NCI-H2196 treated with DMSO at 0.1 percent for 48 hours (cell line): Measurements from ENCODE around the gene SMIM38.
"Not testable (repeated sequence)": the region's sequence is repeated elsewhere in the genome, so short reads cannot be mapped to it uniquely, and the experiment has no call there.

Experiments
- DNase-seq: peaks from one replicate; lab custom pipeline; 2025; ENCODE audit not compliant: unreplicated experiment; lab: John Stamatoyannopoulos, UW

Gene SMIM38

DNA sequence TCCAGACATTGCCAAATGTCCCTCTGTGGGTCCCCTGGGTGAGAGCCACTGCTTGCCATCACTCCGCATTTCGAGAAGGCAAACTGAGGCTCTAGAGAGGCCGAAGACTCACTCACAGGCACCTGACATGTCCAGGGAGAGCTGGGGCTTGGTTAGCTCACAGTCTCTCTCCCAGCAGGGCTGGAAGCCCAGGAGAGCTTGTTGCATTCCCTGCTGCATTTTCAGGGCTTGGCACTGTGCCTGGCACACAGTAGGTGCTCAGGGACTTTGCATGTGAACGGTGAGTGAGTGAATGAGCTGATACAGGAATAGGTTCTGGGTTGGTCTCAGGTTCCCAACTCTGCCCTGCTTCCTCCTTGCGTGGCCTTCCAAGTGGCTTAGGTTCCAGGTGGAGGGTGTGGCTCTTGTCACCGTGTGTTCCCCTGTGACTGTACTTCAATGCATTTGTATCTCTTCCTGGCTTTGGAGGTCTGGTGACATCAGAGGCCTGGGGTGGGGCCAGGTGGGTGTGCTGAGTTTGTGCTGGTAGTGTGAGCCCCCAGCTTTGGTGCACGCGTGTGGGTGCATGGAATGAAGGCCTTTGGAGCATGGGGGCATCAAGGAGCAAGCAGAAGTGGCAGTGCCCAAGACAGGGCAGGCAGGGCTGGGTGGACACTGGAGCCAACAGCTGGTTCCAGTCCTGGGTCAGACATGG, 18.4 kb upstream of the SMIM38 start:
- DNase-seq: no peak

DNA sequence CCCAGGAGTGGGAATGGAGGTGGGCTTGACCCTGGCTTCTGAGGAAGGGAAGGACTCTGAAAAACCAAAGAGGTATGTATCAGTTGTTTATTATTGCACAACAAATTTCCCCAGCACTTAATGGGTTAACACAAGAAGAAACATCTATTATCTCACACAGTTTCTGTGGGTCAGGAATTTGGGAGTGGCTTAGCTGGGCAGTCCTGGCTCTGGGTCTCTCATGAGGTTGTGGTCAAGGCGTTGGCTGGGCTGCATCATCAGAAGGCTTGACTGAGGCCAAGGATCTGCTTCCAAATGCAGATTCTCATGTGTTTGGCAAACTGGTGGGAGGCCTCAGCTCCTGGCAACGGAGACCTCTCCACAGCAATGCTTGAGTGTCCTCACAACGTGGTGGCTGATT, 17.5 kb upstream of the SMIM38 start:
- DNase-seq: no peak

DNA sequence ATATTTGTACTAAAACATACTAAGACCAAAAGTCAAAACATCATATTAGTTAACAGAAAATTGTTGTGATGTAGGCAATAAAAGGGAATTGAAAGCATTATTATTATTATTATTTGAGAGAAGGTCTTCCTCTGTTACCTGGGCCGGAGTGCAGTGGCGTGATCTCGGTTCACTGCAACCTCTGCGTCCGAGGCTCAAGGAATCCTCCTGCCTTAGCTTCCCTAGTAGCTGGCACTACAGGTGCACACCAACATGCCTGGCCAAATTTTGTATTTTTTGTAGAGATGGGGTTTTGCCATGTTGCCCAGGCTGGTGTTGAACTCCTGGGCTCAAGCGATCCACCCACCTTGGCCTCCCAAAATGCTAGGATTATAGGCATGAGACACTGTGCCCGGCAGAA, 15.6 kb upstream of the SMIM38 start:
- not testable (repeated sequence) for DNase-seq

DNA sequence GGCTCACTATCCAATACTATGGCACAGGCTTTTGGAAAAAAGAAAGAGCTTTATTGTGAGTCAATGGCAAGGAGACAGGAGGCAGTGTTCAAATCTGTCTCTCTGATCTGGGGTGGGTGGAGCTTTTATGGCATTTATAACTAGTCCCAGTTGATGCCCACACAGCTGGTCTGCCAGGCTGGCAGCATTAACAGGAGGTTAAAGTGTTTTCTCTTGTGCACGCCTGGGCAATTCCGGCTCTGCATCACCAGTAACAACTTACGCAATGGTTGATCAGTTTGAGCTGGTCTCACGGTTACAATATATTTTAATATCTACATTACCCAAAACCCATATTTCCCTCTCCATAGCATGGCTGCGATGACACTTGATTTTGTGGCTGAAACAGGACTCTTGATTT, 15.1 kb upstream of the SMIM38 start:
- no peak for DNase-seq

DNA sequence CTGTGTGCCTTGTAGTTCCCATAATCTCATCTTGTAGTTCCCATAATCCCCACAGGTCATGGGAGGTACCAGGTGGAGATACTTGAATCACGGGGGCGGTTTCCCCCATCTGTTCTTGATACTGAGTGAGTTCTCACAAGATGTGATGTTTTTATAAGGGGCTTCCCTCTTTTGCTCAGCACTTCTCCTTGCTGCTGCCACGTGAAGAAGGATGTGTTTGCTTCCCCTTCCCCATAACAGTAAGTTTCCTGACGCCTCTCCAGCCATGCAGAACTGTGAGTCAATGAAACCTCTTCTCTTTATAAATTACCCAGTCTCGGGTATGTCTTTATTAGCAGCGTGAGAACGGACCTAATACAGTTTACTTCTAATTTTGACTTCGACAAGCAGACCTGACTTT, 14.0 kb upstream of the SMIM38 start:
- no peak for DNase-seq

DNA sequence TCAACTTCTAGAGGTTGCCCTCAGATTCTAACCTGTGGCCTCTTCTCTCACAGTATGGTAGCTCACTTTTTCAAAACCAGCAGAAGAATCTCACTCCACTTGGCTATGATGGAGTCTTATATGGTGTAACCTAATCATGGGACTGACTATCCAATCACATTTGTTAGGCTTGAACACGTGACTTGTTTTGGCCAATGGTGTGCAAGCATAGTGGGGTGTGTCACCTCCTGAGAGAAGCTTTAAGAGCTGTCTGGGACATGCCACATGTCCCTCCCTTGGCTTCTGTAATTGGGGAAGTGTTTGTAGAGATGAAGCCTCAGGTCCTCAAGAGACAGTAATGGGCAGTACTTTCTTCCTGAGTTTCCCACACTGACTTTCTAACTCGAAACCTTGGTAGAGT, 12.8 kb upstream of the SMIM38 start:
- no peak for DNase-seq

DNA sequence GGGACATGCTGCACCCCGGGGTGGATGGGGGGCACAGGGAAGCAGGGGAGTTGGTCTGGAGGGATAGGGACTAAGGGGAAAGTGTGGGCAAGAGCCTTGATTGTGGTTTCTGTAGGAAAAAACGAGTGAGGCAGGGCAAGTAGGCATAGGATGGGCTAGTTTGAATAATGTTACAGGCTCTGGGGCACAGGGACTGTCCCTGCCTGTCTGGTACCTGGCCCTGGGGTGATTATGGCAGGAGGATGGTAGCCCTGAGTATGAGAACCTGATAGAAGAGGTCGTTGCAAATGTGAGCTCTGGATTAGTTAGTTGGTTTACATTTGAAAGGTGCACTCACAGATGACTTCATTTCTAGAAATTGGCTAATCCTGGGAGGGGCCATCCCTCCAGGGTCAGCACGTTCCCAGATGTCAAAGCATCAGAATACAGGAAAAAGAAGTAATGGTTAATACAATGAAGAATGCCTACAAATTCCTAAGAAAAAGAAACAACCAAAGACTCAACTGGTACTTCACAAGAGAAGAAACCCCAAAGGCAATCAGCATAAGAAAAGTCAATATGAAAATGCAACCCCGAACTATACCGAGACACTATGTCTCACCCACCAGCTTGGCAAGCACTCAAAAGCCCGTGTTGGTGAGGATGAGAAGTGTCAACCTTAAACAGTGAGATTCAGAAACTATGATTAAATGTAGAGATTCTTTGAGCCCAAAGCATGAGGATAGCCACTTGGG, 11.3 kb upstream of the SMIM38 start:
- no peak for DNase-seq

DNA sequence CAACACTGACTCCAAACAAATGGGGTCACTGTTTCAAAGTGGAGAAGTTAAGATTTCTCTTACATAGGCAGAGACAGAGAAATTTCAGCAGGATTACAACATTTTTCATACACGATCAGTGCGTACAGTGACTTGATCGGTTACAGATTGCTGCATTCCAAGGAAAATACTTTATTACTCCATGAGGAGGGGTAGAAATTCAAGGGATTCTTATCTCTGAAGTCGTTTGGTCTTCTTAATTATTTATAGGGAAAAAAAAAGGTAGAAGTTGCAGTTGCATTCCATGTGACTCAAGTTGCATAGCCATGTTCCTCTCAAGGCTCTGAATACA, 10.7 kb upstream of the SMIM38 start:
- DNase-seq: no peak

DNA sequence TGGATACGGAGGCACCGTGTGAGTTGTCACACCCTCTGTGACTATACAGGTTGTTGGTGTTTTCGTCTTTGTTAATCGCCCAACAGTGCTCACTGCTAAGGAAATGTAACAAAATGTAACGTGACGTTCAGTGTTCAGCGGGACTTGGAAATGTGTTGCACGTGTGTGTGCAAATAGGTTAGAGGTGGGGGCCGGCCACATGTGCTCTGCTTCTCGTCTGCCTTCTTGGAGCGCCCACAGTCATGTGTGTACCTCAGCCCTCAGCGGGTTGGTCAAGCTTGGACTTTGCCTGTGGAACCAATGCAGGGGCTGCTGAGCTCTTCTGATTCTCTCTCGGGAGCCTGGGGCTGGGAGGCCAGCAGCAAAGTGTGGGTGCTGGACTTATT, 7.4 kb upstream of the SMIM38 start:
- no peak for DNase-seq

DNA sequence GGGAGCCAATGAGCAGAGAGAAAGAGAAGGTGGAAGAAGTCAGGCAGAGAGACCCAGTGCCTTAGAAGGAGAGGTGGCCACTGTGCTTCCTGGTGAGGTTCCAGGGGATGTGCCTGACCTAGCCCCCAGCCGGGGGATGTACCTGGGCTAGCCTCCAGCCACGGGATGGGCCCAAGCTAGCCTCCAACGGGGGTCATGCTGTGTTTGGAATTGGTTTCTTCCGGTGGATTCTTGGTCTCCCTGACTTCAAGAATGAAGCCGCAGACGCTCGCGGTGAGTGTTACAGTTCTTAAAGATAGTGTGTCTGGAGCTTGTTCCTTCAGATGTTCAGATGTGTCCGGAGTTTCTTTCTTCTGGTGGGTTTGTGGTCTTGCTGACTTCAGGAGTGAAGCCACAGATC, 6.9 kb upstream of the SMIM38 start:
- no peak for DNase-seq

DNA sequence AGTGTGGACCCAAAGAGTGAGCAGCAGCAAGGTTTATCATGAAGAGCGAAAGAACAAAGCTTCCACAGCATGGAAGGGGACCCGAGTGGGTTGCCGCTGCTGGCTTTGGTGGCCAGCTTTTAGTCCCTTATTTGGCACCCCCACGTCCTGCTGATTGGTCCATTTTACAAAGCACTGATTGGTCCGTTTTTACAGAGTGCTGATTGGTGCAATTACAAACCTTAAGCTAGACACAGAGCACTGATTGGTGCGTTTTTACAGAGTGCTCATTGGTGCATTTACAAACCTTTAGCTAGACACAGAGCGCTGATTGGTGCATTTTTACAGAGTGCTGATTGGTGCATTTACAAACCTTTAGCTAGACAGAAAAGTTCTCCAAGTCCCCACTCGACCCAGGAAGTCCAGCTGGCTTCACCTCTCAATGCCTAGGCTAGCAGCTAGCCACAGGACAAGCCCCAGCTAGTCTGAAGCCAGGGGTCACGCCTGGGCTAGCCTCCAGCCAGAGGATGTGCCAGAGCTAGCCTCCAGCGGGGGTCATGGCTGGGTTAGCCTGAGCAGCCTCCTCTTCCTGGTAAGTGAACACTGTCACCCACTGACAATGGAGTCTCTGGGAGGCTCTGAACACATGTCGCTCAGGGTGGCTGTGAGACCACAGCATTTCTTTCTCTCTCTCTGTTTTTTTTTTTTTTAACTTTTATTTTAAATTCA, 6.2 kb upstream of the SMIM38 start:
- DNase-seq: not testable (repeated sequence)

DNA sequence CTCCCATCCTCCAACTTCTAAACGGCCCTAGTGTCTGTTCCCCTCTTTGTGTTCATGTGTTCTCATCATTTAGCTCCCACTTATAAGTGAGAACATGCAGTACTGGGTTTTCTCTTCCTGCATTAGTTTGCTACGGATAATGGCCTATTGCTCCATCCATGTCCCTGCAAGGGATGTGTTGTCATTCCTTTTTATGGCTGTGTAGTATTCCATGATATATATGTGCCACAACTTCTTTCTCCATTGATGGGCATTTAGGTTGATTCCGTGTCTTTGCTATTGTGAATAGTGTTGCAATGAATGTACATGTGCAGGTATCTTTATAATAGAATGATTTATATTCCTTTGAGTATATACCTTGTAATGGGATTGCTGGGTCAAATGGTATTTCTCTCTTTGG, 5.6 kb upstream of the SMIM38 start:
- no peak for DNase-seq

DNA sequence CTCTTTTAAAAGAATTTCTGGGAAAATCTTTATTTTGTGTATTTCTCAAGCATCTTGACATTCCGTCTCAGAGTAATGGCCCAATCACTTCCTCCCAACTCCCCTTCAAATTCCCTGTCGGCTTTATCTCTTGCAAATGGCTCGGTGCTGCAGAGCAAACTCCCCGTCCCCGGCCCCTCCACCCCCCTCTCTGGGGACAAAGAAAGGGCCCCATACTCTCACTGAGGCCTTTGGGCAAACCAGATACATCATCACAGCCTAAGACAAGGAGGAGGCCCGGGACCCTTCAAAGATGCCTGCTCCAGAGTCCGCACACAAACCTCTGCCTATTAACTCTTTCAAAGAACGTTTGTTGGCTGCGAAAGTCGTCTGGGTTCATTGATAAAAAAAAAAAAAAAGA, 3.9 kb upstream of the SMIM38 start:
- no peak for DNase-seq

DNA sequence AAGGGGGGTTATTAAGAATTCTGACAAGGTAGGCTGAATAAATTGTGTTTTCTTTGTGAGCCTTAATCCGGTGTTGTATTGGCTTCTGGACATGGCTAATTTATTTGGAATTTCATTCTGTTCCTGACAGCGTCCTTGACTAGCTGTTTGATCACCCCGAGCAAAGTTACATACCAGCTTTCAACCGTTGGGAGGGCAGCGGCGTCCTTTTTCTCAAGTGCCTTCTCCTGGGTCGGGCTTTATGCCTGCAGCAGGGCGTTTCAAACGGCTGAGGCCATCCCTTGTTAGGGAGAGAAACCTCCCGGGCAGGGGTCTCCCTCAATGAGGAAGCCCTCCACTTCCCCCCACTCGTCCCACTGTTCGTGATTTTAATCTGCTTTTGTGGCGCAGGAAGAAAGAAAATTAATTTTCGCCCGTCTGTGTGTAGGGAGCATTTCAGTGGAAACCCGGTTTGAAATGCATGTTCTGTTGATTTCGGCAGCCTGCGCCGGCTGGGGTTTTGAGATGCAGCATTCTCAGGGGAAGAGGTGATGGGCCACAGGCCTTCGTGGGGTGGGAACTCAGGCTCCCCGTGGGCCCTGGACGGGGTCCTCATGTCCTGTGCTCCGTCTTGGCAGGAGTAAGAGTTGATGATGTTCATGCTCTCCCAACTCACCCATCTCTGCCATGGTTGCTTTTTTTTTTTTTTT, 2.9 kb upstream of the SMIM38 start:
- DNase-seq: no peak

DNA sequence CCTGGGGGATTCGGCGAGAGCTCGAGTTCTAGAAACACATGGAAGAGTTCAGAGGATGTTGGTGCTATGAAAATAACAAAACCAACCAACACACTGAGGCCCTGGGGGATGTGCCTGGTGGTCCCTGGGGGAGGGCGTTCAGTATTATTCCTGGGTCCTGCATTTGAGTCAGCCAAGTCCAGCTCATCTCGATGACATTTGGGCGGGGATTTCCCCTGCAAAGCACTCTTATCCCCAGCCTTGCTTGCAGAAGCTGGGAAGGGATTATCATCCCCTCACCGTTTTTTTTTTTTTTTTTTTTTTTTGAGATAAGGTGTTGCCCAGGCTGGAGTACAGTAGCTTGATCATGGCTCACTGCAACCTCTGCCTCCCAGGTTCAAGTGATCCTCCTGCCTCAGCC, 2.1 kb upstream of the SMIM38 start:
- DNase-seq: no peak

DNA sequence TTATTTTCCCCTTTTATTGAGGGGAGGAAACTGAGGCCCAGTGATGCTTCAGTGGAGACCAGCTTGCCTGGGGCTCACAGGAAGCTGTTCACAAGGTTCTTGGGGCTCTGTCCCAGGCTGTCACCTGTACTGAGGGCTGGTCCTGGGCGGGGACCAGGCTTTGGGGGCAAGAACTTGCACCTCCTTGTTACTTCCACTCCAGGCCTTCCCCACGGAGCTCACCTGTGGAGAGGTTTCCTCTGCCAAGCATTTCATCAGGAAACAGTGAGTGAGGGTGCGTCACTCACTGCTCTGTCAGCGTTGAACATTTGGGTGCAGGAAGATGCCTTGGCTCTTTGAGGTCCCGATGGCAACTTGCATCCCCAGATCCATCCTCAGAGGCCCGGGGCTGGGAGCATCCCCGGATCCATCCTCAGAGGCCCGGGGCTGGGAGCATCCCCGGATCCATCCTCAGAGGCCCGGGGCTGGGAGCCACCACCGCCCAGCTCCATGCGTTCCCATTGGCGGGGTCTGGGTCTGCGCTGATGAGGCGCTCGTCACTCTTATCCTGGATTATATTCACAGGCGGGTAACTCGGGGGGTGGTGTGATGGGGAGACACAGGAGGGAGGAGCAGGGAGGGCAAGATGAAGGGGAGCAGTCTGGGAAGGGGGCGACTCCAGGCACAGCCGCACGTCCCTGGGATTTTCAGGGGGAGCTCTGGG, 1.4 kb upstream of the SMIM38 start:
- DNase-seq: no peak

DNA sequence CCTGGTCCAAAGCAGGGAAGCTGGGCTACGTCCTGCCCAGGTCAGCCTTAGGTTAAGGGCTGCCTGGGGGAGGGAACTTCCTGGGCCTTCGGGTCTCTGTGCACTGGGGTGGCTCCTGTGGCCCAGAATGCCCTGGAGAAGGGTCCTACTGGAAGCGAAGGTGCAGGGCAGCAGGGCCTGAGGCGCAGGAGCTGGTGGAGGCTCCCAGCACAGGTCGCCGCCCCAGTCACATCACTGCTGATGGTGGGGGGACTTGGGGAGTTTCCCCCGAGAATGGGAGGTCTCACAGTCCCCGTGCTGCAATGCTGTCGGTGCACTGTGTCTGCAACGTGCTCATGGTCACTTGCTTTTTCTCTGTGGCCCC, 815 bp upstream of the SMIM38 start:
- no peak for DNase-seq

DNA sequence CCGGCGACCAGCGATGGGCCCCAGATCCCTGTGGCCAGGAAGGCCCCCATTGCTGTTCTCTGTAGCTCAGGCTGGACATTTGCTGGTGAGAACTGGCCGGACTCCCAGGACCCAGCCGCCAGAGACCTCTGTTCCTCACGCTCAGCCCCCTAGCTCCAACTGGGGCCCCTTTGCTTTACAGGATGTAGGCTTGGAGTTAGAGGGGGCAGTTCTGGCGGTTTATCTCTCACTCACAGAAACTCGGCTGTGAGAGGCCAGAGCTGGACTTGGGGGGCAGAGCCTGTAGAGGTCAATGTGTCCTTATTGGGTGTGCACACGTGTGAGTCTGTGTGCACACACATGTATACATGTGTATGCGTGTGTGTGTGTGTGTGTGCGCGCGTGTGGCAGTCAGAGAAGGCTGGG, 502 bp downstream of the SMIM38 start:
- no peak for DNase-seq

DNA sequence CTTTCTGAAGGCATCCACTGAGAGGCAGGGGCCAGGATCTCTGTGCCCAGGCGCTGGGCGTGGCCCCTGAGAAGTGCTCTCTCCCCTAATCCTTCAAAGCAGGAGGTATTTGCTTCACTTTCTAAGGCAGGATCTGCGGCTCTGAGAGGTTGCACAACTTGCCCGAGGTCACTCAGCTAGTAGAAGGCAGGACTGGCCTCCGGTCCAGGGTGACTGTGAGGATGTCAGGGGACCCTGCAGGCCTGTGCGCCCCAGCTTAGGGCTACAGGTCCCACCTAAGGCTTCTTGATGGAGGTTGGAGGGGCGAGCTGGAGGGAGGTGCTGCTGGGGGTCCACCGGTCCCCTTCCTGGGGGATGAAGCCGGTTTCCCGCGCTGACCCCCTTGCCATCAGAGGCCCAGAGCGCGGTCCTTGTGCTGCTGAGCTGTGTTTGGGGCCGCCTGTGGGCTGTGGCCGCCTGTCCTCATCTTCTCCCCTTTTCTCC, 979 bp downstream of the SMIM38 start:
- DNase-seq: no peak

DNA sequence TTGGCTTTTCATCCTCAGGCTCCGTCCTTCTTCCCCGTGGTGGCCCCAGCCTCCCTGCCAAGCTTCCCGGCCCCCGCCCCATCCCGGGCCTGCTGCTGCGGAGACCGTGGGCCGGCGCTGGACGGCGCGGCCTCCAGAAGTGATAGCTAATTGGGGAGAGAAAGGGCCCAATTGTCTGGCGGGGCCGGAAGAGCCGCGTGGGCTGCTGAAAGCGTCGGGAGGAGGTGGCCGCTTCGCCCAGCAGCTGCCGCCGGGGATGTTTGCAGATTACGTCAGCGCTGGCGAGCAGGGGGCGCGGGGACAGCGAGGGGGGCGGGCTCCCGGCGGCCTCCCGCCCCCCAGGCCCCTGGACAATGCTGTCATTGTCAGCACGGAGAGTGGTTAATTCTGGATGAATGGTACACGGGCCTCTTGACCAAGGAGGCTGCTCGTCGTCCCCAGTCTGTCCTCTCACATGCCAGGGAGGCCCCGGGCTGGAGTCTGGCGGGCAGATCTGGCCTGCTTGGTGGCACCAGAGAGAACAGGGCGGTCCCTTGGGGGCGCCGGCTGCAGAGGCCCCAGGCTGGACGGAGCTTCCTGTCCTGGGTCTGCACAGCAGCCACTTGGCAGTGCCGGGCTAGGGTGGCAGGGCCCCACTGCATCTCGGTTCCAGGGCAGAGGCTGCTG, 1.6 kb downstream of the SMIM38 start:
- DNase-seq: no peak

DNA sequence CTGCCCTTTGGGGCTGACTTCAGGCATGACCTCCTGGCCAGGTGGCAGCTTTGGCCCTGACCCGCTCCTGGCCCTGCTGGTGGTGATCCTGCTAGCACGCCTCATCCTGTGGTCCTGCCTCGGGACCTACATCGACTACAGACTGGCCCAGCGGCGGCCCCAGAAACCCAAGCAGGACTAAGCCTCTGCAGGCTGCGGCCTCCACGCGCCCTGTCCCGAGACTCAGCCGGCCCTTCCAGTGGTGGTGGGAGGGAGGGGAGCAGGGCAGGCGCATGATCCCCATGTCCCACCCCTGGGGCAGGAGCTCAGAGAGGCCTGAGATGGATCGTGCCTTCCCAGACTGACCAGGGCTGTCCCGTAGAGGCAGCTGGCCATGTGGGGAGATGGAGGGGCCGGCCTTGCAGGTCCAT, 2.1 kb downstream of the SMIM38 start:
- no peak for DNase-seq
